HepG2 (cell line): ENCODE results near the gene COMP. TPM values are rescaled to one million over a fixed set of nuclear protein-coding genes. Genes with fewer than 3 reads are reported as not detected.

Experiments
- CEBPZ ChIP-seq: IDR thresholded peaks from 2 replicates; pipeline ENCODE4 v1.6.1; 2012; ENCODE audit warnings: low read length, improper control_type of control experiment
- MAX ChIP-seq: IDR thresholded peaks from 2 replicates; pipeline ENCODE4 v1.6.1; 2012; ENCODE audit warnings: inconsistent platforms
- PAXIP1 ChIP-seq: sonication (generic); formaldehyde crosslinking; conservative IDR thresholded peaks from 2 replicates; pipeline ENCODE4 v1.4.0; 2020; ENCODE audit warnings: mild to moderate bottlenecking, missing genetic modification reagents, moderate library complexity
- PCBP2 ChIP-seq: fragments of 200-400 bp; formaldehyde crosslinking; optimal IDR thresholded peaks from 2 replicates; pipeline ENCODE3; 2018; ENCODE audit warnings: low read length, low read depth; ENCODE audit not compliant: poor library complexity, severe bottlenecking
- SRSF9 ChIP-seq: fragments of 200-400 bp; formaldehyde crosslinking; IDR thresholded peaks from 2 replicates; pipeline ENCODE4 v1.6.1; 2018; ENCODE audit warnings: borderline replicate concordance, mild to moderate bottlenecking, low read depth, low read length; ENCODE audit not compliant: insufficient read depth, poor library complexity, severe bottlenecking
- ZIK1 ChIP-seq: sonication (generic); formaldehyde crosslinking; IDR thresholded peaks from 2 replicates; pipeline ENCODE4 v1.5.0; 2020; ENCODE audit warnings: mild to moderate bottlenecking, low read depth, missing genetic modification reagents, borderline replicate concordance
- ZKSCAN8 ChIP-seq: IDR thresholded peaks from 2 replicates; pipeline ENCODE4 v1.6.1; 2016; ENCODE audit warnings: borderline replicate concordance, missing genetic modification reagents, missing compliant biosample characterization
- ZNF264 ChIP-seq: sonication (generic); formaldehyde crosslinking; IDR thresholded peaks from 2 replicates; pipeline ENCODE4 v1.4.0; 2020; ENCODE audit warnings: missing genetic modification reagents
- polyA plus RNA-seq, 8 experiments: library from polyadenylated mRNA; depleted of rRNA in 3 of 8; stranded (reverse) in 7 of 8; unstranded in 1 of 8; fragments of >200 nt; fragmentation: Illumina TruSeq in 4 of 8; extraction: Trizol in 4 of 8; gene quantifications; 2 replicates each; pipeline versions ENCODE4 v1.2.1 to v1.2.3, GENCODE V29; 2011 to 2016; ENCODE audit warnings: low read depth in 4 of 8, missing spikeins in 1 of 8, mixed read lengths in 1 of 8; ENCODE audit not compliant: insufficient read depth in 1 of 8
- total RNA-seq, 5 experiments: library from RNA; depleted of rRNA; stranded (reverse); fragments of >200 nt; fragmentation: Illumina TruSeq; extraction: Trizol; gene quantifications; 2 replicates each; pipeline ENCODE4 v1.2.3, GENCODE V29; 2016; ENCODE audit warnings: low read depth in 1 of 5
- TF ChIP-seq, protein P1 (sequence below): sonication (generic); formaldehyde crosslinking; IDR thresholded peaks from 2 replicates; pipeline ENCODE4 v1.5.1; 2020; ENCODE audit warnings: mild to moderate bottlenecking, missing genetic modification reagents
- TF ChIP-seq, protein P2 (sequence below): sonication (generic); formaldehyde crosslinking; IDR thresholded peaks from 2 replicates; pipeline ENCODE4 v1.5.1; 2020; ENCODE audit warnings: missing genetic modification reagents, mild to moderate bottlenecking, borderline replicate concordance

COMP gene
- total and polyA plus RNA-seq, 2 of the 13 experiments (the other 11 are each of a cell fraction or from before 2014, with no cell fraction given): 0.04 to 0.13 TPM

DNA sequence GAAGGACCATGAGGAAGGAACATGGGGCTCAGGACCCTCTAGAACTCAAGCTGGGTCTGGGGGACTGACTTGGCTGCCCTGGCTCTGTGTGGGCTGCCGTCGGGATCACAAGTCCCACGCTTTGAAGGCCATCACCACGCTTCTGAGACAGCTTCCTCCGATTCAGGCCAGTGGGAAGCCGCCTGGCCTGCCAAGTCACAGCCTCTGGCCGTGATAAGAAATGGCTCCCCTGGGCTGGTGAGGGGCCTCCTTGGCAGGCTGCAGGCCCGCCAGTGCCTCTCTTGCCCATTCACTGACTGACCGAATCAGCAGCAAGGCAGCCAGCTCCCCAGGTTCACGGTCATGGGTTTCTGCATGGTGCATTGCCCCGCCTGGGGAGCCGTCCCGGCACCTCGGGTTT is 48.8 kb downstream of the COMP start (continued):
- TF ChIP-seq, protein P1, sequence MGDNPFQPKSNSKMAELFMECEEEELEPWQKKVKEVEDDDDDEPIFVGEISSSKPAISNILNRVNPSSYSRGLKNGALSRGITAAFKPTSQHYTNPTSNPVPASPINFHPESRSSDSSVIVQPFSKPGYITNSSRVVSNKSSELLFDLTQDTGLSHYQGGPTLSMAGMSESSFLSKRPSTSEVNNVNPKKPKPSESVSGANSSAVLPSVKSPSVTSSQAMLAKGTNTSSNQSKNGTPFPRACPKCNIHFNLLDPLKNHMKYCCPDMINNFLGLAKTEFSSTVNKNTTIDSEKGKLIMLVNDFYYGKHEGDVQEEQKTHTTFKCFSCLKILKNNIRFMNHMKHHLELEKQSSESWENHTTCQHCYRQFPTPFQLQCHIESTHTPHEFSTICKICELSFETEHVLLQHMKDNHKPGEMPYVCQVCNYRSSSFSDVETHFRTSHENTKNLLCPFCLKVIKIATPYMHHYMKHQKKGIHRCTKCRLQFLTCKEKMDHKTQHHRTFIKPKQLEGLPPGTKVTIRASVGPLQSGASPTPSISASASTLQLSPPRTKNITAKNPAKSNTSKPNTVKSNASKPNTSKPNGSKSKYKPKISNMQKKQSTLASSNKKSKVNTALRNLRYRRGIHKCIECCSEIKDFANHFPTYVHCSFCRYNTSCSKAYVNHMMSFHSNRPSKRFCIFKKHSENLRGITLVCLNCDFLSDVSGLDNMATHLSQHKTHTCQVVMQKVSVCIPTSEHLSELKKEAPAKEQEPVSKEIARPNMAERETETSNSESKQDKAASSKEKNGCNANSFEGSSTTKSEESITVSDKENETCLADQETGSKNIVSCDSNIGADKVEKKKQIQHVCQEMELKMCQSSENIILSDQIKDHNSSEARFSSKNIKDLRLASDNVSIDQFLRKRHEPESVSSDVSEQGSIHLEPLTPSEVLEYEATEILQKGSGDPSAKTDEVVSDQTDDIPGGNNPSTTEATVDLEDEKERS (CRISPR knock-in tag): no peak
- TF ChIP-seq, protein P2, sequence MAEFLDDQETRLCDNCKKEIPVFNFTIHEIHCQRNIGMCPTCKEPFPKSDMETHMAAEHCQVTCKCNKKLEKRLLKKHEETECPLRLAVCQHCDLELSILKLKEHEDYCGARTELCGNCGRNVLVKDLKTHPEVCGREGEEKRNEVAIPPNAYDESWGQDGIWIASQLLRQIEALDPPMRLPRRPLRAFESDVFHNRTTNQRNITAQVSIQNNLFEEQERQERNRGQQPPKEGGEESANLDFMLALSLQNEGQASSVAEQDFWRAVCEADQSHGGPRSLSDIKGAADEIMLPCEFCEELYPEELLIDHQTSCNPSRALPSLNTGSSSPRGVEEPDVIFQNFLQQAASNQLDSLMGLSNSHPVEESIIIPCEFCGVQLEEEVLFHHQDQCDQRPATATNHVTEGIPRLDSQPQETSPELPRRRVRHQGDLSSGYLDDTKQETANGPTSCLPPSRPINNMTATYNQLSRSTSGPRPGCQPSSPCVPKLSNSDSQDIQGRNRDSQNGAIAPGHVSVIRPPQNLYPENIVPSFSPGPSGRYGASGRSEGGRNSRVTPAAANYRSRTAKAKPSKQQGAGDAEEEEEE (CRISPR knock-in tag): no peak
- TF ChIP-seq PAXIP1 (CRISPR knock-in tag): no peak
- no peak for TF ChIP-seq PCBP2
- TF ChIP-seq ZNF264 (CRISPR knock-in tag): no peak
- TF ChIP-seq ZIK1 (CRISPR knock-in tag): no peak
- no peak for TF ChIP-seq MAX
- TF ChIP-seq SRSF9: no peak
- TF ChIP-seq ZKSCAN8 (CRISPR knock-in tag): no peak
- no peak for TF ChIP-seq CEBPZ
